Activated gamma-delta T cell treated with anti-CD3 and anti-CD28 coated beads, Interleukin-2, amount 50 U/mL, for 16 hours (primary cell): ENCODE measurements around the gene GPT2.
A peak's percentile ranks its signal among the peaks of the same experiment; 100 is the strongest.

Source experiments
- DNase-seq: peaks from one replicate; pipeline ENCODE4 v3.0.0-alpha.2; 2020; ENCODE audit warnings: low read depth

The GPT2 gene

GRCh38 chr16:46883690-46884512 is at the start of gene GPT2:
GPT2 (plus strand) TSS chr16:46884362; CDS start chr16:46884716, 354 bp downstream.
- DNase-seq, result peak; percentile 69

- DNase-seq, result no peak
Observed at GRCh38 chr16:46836534-46837530, 47.3 kb upstream of the GPT2 start.

- no peak for DNase-seq
Observed at GRCh38 chr16:46839986-46840443, 44.1 kb upstream of the GPT2 start.

GRCh38 chr16:46842192-46842895 is 41.8 kb upstream of the GPT2 start:
- no peak for DNase-seq

GRCh38 chr16:46843898-46844642 is 40.1 kb upstream of the GPT2 start:
- DNase-seq, result no peak

- DNase-seq, result no peak
Observed at GRCh38 chr16:46844771-46845170, 39.4 kb upstream of the GPT2 start.

GRCh38 chr16:46845952-46846351 is 38.2 kb upstream of the GPT2 start:
- DNase-seq, result no peak

GRCh38 chr16:46848768-46849764 is 35.1 kb upstream of the GPT2 start:
- no peak for DNase-seq

GRCh38 chr16:46850619-46851555 is 33.3 kb upstream of the GPT2 start:
- no peak for DNase-seq

- DNase-seq, result no peak
Observed at GRCh38 chr16:46852130-46852529, 32.0 kb upstream of the GPT2 start.

- peak; percentile 19 for DNase-seq
Observed at GRCh38 chr16:46853713-46854443, 30.3 kb upstream of the GPT2 start.

GRCh38 chr16:46854846-46855245 is 29.3 kb upstream of the GPT2 start:
- DNase-seq, result no peak

- DNase-seq, result no peak
Observed at GRCh38 chr16:46855389-46855788, 28.8 kb upstream of the GPT2 start.

GRCh38 chr16:46857368-46857945 is 26.7 kb upstream of the GPT2 start:
- DNase-seq, result no peak

- DNase-seq, result no peak
Observed at GRCh38 chr16:46858151-46858550, 26.0 kb upstream of the GPT2 start.

GRCh38 chr16:46859719-46860152 is 24.4 kb upstream of the GPT2 start:
- DNase-seq, result no peak

- DNase-seq, result no peak
Observed at GRCh38 chr16:46862555-46863447, 21.4 kb upstream of the GPT2 start.
